Natural killer cell treated with Interleukin-12 subunit alpha and Interleukin-12 subunit beta and Interleukin-15 and Interleukin-18, amount 100 ng/mL, for 72 hours (primary cell): ENCODE data around the gene MTR. TPM values are rescaled to one million over a fixed set of nuclear protein-coding genes. Genes with fewer than 3 reads are reported as not detected.
"Not testable (repeated sequence)": the region's sequence is repeated elsewhere in the genome, so short reads cannot be mapped to it uniquely, and the experiment has no call there.

Experiments used
- ATAC-seq, 2 donors: fragments of 150-1000 bp; cut with Tn5 transposase in 1 of 2; sonication (Bioruptor Pico), chemical (Tn5 transposase) in 1 of 2; 2 replicates each; pipeline ENCODE4 v1.10.0; 2021
- DNase-seq: peaks from one replicate; pipeline ENCODE4 v3.0.0; 2022; ENCODE audit warnings: low spot score
- H3K27ac Mint-ChIP-seq, 2 donors: 1 replicate in 1 of 2; 2 replicates in 1 of 2; pipeline ENCODE4 v1.8.0; 2022; ENCODE audit warnings: mixed read lengths in 2 of 2, mild to moderate bottlenecking in 1 of 2, moderate library complexity in 1 of 2
- H3K27me3 Mint-ChIP-seq, 2 donors: 1 replicate in 1 of 2; 2 replicates in 1 of 2; pipeline ENCODE4 v1.8.0; 2022; ENCODE audit warnings: mixed read lengths in 2 of 2
- H3K36me3 Mint-ChIP-seq: one replicate; pipeline ENCODE4 v1.8.0; 2022; ENCODE audit warnings: mixed read lengths
- H3K4me1 Mint-ChIP-seq, 2 donors: 1 replicate in 1 of 2; 2 replicates in 1 of 2; pipeline ENCODE4 v1.8.0; 2022; ENCODE audit warnings: low read depth in 2 of 2, mixed read lengths in 2 of 2, mild to moderate bottlenecking in 1 of 2
- H3K4me3 Mint-ChIP-seq: one replicate; pipeline ENCODE4 v1.8.0; 2022; ENCODE audit warnings: mixed read lengths
- H3K9me3 Mint-ChIP-seq: 2 replicates; pipeline ENCODE4 v1.8.0; 2022; ENCODE audit warnings: mixed read lengths
- total RNA-seq, 2 donors: library from RNA; stranded (reverse); gene quantifications; one replicate each; pipeline ENCODE4 v1.2.3, GENCODE V29; 2022

Gene MTR
- total RNA-seq, 2 donors from 2014 or later = 36.3 to 47.1 TPM

DNA sequence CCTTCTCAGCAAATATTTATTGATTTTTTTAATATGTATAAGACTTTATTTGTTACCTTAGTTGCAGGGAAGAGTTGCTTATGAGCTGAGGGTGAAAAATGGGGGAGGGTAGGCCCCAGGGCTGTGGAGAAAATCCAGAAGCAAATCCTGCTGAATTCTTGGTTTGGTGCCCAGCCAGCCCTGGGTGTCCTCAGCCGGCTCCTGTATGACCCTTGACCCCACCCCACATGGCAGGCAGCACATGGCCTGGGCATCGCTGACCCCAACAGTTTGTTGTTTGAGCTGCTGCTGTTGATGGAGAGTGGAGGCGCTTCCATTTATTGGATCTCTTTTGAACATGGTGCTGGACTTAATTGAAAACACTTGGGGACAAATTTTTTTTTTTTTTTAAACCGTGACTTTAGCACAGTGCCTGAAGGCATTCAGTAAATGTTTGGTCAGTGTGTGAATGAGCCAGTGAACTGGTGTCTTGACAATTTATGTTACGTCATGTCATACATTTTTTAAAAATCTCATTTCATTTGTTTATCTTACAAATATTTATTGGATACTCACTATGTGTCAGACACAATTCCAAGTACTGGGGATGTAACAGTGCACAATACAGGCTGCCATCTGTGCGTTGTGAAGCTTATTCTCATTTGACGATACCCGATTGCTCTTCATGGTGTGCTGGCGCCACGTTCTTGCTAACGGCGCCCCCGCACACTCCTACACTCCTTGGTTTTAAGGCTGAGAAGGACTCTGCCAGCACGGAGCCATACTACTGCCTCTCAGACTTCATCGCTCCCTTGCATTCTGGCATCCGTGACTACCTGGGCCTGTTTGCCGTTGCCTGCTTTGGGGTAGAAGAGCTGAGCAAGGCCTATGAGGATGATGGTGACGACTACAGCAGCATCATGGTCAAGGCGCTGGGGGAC lies 98.8 kb downstream of the MTR start:
- Mint-ChIP-seq H3K36me3 (peaks cover 21% of the 10 kb centered on the region), H3K9me3 (no peaks in the 10 kb centered on the region)
- no peak for ATAC-seq

DNA sequence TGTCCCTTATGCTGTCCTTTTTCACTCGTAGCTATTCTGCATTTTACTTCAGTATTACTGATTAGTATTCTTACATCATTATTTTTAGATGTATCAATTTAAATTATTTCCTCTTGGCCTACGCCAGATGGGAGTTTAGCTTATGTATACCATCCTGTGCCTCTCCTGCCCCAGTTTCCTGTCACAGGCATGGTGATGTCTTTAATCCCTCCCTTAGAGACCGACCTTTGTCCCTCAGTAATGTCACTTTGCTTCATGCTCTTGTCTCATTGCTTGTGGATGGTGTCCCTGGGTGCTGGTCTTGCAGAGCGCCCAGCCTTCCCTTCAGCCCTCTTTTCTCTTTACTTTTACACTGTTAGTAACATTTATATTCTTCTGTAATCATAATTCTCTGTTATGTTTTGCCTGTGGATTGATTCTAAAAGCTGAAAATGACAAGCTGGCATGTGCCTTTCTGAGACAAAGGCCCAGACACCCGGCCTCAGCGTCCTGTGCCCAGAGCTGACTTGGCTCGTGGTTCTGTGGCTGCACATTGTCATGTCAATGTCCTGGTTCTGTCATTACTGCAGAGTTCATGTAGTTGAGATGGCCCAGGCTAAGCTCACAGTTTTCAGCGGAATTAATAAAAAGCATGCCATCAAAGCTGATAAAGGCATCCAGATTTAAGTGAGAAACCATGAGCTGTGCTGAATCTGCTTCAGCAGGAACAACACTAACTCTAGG lies 100.7 kb downstream of the MTR start:
- H3K27ac Mint-ChIP-seq = no peak overlapping the region
- peaks cover 0 to 4% of the 10 kb centered on the region in 2 donors for H3K4me1 Mint-ChIP-seq
- ATAC-seq (no peak), DNase-seq (no peak)
- H3K9me3 Mint-ChIP-seq = no peaks in the 10 kb centered on the region
- H3K4me3 Mint-ChIP-seq = no peak overlapping the region
- H3K36me3 Mint-ChIP-seq = peaks cover 32% of the 10 kb centered on the region
- H3K27me3 Mint-ChIP-seq = no peaks in the 10 kb centered on the region

More for the DNA sequence above, 98.8 kb downstream of the MTR start:
- Mint-ChIP-seq H3K4me3 (no peak overlapping the region), H3K27ac (no peak overlapping the region), H3K27me3 (no peaks in the 10 kb centered on the region), H3K4me1 (peaks cover 0 to 4% of the 10 kb centered on the region in 2 donors)
- no peak for DNase-seq

DNA sequence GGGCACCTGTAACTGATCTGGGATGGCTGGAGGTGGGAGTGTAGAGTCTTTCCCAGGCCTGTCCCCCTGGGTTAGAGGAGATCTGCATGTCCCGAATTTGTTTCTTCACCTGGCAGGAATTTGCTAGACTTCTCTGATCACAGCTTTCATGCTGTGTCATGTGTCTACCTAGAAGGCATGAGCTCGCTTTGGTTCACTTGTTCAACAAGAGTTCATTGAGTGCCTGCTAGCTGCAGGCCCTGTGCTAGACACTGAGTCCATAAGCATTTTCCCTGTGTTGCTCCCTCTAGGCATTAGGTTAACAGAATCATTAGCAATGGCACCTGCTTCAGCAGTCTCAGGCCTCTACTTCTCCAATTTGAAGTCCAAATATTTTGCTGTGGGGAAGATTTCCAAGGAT lies 101.6 kb downstream of the MTR start:
- peaks cover 0 to 4% of the 10 kb centered on the region in 2 donors for H3K4me1 Mint-ChIP-seq
- H3K27me3 Mint-ChIP-seq = no peaks in the 10 kb centered on the region
- H3K4me3 Mint-ChIP-seq = no peak overlapping the region
- H3K9me3 Mint-ChIP-seq = peaks cover 3% of the 10 kb centered on the region
- DNase-seq (no peak), ATAC-seq (no peak)
- peaks cover 38% of the 10 kb centered on the region for H3K36me3 Mint-ChIP-seq
- H3K27ac Mint-ChIP-seq = no peak overlapping the region

DNA sequence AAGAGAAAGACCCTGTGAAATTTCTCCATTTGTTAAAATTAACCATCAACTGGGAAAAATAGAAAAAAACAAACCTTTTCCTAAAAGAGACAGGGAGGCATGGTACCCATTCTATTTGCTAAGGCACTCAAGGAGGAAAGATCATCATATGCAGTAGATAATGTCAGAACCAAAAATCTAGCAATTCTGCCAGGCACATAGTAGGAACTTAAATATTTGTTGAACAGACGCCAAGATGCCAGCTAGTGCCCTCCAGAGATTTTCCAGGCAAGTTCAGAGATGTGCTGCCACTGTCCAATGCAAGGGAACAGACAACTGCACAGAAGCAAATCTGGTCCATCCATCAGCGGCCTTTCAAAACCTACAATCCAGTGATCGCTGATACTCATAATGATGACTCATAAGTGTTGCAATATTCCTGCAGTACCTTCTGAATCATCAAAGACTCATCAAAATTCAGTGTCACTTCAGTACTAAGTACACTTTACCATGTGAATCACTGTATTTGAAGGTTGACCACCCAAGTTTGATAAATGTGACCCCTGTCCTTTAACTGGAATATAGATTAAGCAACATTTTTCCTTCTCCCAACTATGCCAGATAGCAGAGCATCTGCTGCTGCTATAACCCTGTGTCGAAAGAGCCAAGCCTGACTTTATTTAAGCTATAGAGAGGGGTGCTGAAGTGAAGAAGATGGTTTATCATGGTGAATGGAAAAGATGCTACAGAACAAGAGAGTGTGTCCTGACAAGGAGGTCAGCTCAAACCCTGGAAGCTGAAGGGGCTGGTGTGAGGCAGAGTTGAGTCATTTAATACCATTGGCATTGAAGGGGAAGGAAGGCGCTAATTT lies 110.0 kb downstream of the MTR start:
- no peaks in the 10 kb centered on the region for H3K27me3 Mint-ChIP-seq
- peaks cover 22% of the 10 kb centered on the region for H3K36me3 Mint-ChIP-seq
- H3K4me1 Mint-ChIP-seq = peaks cover 8 to 9% of the 10 kb centered on the region in 2 donors
- H3K9me3 Mint-ChIP-seq = peaks cover 3% of the 10 kb centered on the region
- DNase-seq (no peak), ATAC-seq (peak; percentile 80 to 82)
- no peak overlapping the region for H3K27ac Mint-ChIP-seq
- H3K4me3 Mint-ChIP-seq = no peak overlapping the region

DNA sequence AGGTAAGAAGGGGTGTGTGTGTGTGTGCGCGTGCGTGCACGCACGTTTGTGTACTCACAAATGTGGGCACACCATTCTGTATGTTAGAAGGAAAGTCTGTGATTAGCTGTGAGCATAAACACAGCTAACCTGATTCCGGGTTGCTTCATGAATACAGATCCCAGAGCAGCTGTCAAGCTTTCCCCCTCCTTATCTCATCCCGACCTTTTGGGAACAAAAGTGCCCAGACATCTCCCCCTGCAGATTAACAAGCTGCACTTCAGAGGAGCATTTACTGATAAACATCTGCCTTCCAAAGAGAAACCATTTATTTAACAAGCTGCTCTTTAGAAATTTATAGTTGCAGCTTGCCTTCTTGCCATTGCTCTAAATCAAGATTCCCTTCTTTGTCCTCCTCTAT lies 112.1 kb downstream of the MTR start:
- Mint-ChIP-seq H3K27ac (no peak overlapping the region), H3K4me3 (no peak overlapping the region), H3K9me3 (no peaks in the 10 kb centered on the region), H3K27me3 (no peaks in the 10 kb centered on the region), H3K4me1 (peaks cover 8 to 9% of the 10 kb centered on the region in 2 donors), H3K36me3 (peaks cover 7% of the 10 kb centered on the region)
- ATAC-seq = no peak
- no peak for DNase-seq

DNA sequence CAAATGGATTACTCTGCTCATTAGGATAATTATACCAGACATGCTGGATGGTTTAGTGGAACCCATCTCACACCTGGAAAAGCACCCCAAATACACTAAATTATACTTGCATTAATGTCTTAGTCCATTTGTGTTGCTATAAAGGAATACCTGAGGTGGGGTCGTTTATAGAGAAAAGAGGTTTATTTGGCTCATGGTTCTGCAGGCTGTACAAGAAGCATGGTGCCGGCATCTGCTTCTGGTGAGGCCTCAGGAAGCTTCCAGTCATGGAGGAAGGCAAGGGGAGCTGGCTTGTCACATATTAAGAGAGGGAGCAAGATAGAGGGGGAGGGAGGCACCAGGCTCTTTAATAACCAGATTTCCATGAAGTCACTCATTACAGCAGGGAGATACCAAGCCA lies 113.6 kb downstream of the MTR start:
- Mint-ChIP-seq H3K36me3 (peaks cover 6% of the 10 kb centered on the region), H3K9me3 (no peaks in the 10 kb centered on the region), H3K27me3 (no peaks in the 10 kb centered on the region), H3K4me1 (peaks cover 8 to 9% of the 10 kb centered on the region in 2 donors), H3K27ac (no peak overlapping the region), H3K4me3 (no peak overlapping the region)
- DNase-seq (no peak), ATAC-seq (no peak)

DNA sequence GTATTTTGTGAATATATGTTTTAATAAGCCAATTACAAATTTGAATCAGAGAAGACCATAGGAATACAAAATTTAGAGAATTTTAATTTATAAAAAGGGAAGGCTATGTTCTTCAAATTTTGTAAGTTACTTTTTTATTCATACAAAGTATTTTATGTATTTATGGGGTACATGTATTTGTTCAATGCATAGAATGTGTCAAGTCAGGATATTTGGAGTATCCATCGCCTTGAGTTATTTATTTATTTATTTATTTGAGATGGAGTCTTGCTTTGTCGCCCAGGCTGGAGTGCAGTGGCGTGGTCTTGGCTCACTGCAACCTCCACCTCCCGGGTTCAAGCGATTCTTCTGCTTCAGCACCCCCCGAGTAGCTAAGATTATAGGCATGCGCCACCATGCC lies 116.0 kb downstream of the MTR start:
- H3K27ac Mint-ChIP-seq, H3K27me3 Mint-ChIP-seq, H3K4me1 Mint-ChIP-seq, H3K4me3 Mint-ChIP-seq, H3K9me3 Mint-ChIP-seq, H3K36me3 Mint-ChIP-seq, DNase-seq, ATAC-seq: not testable (repeated sequence)

DNA sequence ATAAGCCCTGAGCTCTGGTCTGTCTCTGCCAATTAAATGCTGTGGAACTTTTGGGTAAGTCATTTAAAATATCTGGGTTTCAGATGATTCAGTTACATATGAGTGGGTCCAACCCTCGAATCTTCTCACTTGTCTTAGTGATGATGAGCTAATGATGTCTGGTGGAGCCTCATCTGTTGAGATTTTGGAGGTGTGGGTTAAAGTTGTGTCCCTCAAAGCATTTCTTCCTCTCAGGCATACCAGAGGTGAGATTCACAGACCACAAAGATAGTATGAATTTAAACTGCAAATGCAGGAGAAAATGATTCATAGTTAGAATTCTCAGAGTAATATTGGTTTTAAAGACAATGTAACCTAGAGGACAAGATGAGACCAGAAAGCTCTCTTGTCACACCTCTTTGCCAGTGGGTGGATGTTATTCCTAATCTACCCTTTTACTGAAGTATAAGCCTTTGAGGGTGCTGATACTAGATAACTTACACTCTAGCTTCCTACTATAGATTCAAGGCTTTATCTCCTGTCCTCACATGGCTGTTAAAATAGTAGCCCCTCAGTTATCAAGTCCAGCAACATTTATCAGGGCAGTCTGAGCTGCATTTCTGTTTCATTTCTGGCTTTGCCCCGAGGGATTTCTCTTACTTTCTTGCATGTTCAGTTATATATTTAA lies 118.4 kb downstream of the MTR start:
- DNase-seq = no peak
- H3K27ac Mint-ChIP-seq = no peak overlapping the region
- H3K9me3 Mint-ChIP-seq = peaks cover 5% of the 10 kb centered on the region
- H3K4me1 Mint-ChIP-seq = no peaks in the 10 kb centered on the region
- H3K36me3 Mint-ChIP-seq = peaks cover 23% of the 10 kb centered on the region
- no peak overlapping the region for H3K4me3 Mint-ChIP-seq
- no peak for ATAC-seq
- no peaks in the 10 kb centered on the region for H3K27me3 Mint-ChIP-seq

DNA sequence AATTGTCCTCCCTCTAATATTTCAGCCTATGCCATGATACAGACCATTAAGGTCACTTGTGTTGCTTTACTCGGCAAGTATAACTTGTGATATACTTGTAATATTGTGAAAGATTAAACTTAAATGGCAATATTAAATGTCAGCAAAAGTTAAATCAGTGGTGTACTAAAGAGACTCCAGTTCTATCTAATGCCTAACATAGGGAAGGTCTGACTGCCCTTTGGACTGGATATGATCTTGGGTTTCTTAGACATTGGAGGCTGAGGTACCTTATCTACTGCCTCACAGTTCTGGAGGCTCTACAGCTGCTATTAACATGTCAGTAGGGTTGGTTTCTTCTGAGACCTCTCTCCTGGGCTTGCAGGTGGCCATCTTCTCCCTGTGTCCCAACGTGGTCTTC lies 119.3 kb downstream of the MTR start:
- no peak for ATAC-seq
- Mint-ChIP-seq H3K27me3 (no peaks in the 10 kb centered on the region), H3K9me3 (peaks cover 5% of the 10 kb centered on the region)

DNA sequence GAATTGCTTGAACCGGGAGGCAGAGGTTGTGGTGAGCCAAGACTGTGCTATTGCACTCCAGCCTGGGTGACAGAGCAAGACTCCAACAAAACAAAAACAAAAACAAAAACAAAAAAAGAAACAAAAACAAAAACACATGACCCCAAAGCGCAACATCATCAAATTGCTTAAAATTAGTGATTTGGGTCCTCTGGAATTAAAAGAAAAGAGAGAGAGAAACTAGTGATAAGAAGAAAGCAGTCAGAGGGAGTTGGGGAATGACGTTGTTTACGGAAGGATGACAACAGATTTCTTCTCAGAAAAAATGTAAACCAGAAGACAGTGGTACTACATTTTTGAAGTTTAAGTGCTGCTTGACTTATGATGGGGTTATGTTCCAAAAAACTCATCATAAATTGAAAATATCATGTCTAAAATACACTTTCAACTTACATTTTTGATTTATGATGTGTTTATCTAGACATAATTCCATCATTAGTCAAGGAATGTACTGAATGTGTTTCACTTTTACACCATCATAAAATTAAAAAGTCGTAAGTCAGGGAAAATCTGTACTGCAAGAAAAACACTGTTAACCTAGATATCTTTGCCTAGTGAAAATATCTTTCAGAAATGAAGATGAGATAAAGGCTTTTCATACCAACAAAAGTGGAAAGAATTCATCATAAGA lies 121.2 kb downstream of the MTR start:
- H3K4me1 Mint-ChIP-seq = no peaks in the 10 kb centered on the region
- ATAC-seq = no peak
- H3K36me3 Mint-ChIP-seq = peaks cover 23% of the 10 kb centered on the region
- H3K4me3 Mint-ChIP-seq = no peak overlapping the region
- peaks cover 5% of the 10 kb centered on the region for H3K9me3 Mint-ChIP-seq
- DNase-seq = no peak
- no peak overlapping the region for H3K27ac Mint-ChIP-seq
- no peaks in the 10 kb centered on the region for H3K27me3 Mint-ChIP-seq

More for the DNA sequence above, 119.3 kb downstream of the MTR start:
- no peaks in the 10 kb centered on the region for H3K4me1 Mint-ChIP-seq
- no peak overlapping the region for H3K4me3 Mint-ChIP-seq
- no peak overlapping the region for H3K27ac Mint-ChIP-seq
- DNase-seq = no peak
- peaks cover 23% of the 10 kb centered on the region for H3K36me3 Mint-ChIP-seq

DNA sequence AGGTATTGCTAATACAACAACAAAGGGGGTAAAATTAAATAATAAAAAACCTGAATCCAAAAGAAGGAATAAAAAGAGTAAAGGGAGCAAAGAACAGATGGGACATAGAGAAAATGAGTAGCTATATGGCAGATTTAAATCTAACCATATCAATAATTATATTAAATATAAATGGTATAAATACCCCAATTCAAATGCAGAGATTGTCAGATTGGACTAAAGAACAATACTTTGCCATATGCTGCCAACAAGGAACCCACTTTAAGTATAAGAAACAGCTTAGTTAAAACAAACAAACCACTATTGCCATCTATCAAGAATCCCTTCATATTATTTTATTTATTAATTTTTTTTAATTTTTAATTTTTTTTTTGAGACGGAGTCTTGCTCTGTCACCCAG lies 122.4 kb downstream of the MTR start:
- no peak for DNase-seq
- Mint-ChIP-seq H3K4me1 (no peaks in the 10 kb centered on the region), H3K27ac (no peak overlapping the region), H3K36me3 (peaks cover 23% of the 10 kb centered on the region), H3K27me3 (no peaks in the 10 kb centered on the region), H3K9me3 (peaks cover 8% of the 10 kb centered on the region), H3K4me3 (no peak overlapping the region)
- ATAC-seq = no peak

DNA sequence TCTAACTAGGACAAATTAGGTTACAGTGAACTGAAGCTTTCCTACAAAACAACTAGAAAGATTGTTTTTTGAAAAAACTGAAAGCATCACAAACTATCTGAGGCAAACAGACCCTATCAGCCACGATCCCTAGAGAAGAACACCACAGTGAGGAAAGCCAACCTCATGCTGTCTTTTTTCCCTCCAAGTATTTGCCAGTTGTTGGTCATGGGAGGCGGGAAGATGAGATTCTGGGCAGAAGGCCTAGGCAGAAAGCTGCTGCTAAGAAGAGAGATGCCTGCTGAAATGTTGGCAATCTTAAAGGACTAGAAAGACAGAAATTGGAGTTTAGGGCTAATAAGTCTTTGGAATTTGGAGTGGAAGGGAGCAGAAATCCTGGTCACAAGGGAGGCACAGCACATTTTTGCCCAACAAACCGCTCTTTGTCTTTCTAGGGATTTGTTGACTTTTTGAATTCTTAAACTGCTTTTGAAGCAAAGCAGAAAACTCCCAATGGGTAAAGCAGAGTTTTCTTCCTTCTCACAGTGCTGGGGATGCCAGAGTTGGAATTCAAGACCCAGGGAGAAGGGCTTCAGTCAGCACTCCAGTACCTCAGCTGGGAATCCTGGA lies 125.3 kb downstream of the MTR start:
- DNase-seq = no peak
- Mint-ChIP-seq H3K27me3 (no peaks in the 10 kb centered on the region), H3K4me1 (no peaks in the 10 kb centered on the region), H3K4me3 (no peak overlapping the region), H3K9me3 (peaks cover 8% of the 10 kb centered on the region), H3K27ac (no peak overlapping the region), H3K36me3 (peaks cover 18% of the 10 kb centered on the region)
- no peak for ATAC-seq
